ENCODE results near the gene NINJ1. TPM values are rescaled to one million over a fixed set of nuclear protein-coding genes. Genes with fewer than 3 reads are reported as not detected.
A peak's percentile ranks its signal among the peaks of the same experiment; 100 is the strongest.

Gene NINJ1
- total RNA-seq, 4 donors from 2014 or later, result 82.9 to 168 (median 121) TPM

DNA sequence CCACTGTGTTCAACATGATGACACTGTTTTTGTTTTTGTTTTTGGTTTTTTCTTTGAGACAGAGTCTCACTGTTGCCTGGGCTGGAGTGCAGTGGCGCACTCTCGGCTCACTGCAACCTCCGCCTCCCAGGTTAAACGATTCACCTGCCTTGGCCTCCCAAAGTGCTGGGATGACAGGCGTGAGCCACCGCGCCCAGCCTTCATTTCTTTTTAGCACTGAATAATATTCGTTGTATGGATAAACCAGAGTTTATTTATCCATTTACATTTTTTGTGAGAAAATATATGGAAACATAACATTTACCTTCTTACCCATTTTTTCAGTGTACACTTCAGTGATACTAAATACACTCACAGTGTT is 33.8 kb downstream of the NINJ1 start:
- TF ChIP-seq POLR2A (IDR thresholded peaks at IDR 0.05), result no peak
- TF ChIP-seq, protein P1, sequence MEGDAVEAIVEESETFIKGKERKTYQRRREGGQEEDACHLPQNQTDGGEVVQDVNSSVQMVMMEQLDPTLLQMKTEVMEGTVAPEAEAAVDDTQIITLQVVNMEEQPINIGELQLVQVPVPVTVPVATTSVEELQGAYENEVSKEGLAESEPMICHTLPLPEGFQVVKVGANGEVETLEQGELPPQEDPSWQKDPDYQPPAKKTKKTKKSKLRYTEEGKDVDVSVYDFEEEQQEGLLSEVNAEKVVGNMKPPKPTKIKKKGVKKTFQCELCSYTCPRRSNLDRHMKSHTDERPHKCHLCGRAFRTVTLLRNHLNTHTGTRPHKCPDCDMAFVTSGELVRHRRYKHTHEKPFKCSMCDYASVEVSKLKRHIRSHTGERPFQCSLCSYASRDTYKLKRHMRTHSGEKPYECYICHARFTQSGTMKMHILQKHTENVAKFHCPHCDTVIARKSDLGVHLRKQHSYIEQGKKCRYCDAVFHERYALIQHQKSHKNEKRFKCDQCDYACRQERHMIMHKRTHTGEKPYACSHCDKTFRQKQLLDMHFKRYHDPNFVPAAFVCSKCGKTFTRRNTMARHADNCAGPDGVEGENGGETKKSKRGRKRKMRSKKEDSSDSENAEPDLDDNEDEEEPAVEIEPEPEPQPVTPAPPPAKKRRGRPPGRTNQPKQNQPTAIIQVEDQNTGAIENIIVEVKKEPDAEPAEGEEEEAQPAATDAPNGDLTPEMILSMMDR (IDR thresholded peaks at IDR 0.05), result no peak
- Histone ChIP-seq H3K27ac (no peak overlapping the region), H3K4me3 (replicated peaks in 1 of 3) (no peak overlapping the region), H3K9me3 (no peaks in the 10 kb centered on the region), H3K4me1 (peaks cover 20 to 32% of the 10 kb centered on the region in 2 donors), H3K27me3 (no peaks in the 10 kb centered on the region), H3K36me3 (no peaks in the 10 kb centered on the region)
- no peak for DNase-seq
- intact Hi-C loops (cut with DNase I), result no loop called here
- 98 to 99% methylated on average over 8 of the region's 8 CpGs for WGBS, 2 donors

DNA sequence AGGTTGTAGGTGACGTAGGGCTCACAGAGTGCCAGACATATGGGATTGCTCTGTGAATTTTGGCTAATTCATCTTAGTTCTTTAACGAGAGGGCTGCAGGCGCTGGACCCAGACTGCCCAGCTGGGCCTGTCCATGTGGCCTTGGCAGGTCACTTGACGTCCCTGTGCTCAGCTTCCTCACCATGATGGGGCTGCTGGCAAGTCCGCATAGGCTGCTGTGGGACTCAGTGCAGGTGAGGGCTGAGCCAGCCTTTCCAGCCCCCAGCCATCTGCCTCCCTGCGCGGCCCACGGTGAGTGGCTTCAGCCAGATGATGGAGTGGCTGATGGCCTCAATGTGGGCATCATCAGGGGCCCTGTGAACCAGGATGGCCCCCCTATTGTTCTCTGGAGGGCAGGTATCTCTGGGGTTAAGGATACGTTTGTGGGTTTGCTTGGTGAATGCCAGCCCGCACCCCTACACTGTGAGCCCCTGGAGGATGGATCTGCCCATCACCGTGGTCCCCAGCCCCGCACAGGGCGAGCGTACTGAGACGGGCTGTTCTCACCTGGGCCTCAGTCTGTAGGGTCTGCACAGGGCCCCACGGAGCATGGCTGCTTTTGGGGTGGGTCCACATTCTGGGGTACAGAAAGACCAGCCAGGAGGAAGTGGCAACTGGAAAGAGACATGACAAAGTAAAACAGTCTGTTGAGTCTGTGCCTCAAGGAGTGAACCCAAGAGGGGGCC is 34.3 kb downstream of the NINJ1 start:
- peaks cover 23 to 37% of the 10 kb centered on the region in 2 donors for H3K4me1 ChIP-seq
- H3K27ac ChIP-seq, result no peak overlapping the region
- no peak for DNase-seq
- TF ChIP-seq, protein P1 (IDR thresholded peaks at IDR 0.05), result no peak
- no peak for TF ChIP-seq POLR2A (IDR thresholded peaks at IDR 0.05)
- no peak overlapping the region for H3K4me3 ChIP-seq (replicated peaks in 1 of 3)
- no peaks in the 10 kb centered on the region for H3K9me3 ChIP-seq
- 88 to 92% methylated on average over 13 to 16 of the region's 16 CpGs for WGBS, 2 donors
- no peaks in the 10 kb centered on the region for H3K27me3 ChIP-seq
- H3K36me3 ChIP-seq, result no peaks in the 10 kb centered on the region
- intact Hi-C loops (cut with DNase I), result no loop called here

DNA sequence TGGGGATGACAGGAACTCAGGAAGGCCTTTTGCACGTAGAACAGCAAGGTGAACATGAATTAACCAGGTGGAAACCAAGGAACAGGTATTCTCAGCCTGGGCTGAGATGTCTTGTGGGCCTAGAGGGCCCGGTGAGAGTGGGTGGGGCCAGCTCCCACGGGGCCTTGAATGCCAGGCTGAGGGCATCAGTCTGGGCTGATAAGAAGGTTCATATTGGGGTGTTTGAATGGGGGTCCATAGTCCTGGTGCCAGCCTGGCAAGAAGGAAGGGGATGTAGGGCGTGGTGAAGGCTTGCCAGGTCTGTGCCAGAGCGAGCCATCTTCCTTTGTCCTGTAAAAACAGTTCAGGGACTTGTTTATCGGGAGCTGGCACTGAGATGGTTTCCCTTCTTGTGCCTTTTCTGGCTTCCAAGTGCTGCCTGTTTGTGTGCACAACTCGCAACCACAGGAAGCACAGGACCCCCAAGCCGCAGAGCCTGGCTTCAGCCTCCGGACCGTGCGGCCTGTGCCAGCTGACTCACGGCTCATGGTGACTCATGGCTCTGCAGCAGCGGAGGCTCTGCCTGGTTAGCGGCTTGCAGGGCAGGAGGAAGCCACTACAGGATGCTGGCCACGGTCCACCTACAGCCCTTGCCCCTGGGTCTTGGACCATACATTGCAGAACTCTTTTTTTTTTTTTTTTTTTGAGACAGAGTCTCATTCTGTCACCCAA is 35.7 kb downstream of the NINJ1 start:
- Histone ChIP-seq H3K9me3 (no peaks in the 10 kb centered on the region), H3K27ac (peak overlapping the region; percentile 5 to 94 (median 80)), H3K4me1 (peaks cover 27 to 50% of the 10 kb centered on the region in 2 donors), H3K36me3 (no peaks in the 10 kb centered on the region), H3K4me3 (replicated peaks in 1 of 3) (no peak overlapping the region), H3K27me3 (no peaks in the 10 kb centered on the region)
- TF ChIP-seq POLR2A (IDR thresholded peaks at IDR 0.05), result no peak
- TF ChIP-seq, protein P1 (IDR thresholded peaks at IDR 0.05), result no peak
- WGBS, 2 donors, result 49 to 61% methylated on average over 15 of the region's 15 CpGs
- peak; percentile 73 to 78 for DNase-seq
- intact Hi-C loops (cut with DNase I), result no loop called here

DNA sequence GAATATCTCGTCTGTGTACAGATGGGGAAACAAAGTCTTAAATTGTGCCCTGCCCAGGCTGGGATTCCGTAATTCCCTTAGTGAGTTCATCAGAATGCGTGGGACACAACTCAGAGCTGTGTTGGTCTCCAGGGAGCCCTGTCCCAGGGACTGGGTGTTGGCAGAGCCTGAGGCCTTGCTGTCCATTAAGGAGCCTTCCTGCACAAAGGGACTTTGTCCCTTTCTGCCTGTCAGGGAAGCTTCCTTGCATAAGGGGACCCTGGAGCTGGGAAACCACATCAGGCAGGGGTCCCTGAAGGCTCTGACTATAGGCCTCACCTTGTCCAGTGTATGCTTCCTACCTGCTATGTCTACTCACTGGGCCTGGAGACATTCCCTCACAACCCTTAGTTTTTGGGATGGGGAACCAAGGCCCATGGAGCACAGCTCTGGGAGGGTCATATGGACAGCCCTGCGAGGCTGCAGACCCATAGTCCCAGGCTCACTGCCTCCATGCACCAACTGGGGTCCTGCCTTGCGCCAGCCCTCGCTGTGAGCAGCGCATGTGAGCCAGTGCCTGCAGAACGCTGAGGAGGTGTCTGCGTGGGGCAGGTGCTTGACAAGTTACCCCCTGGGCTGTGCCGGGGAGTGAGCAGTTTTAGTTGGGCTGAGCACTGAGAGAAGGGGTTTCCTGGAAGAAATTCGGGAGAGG is 36.4 kb downstream of the NINJ1 start:
- H3K36me3 ChIP-seq, result no peaks in the 10 kb centered on the region
- intact Hi-C loops (cut with DNase I), result no loop called here
- 78 to 80% methylated on average over 10 to 11 of the region's 11 CpGs for WGBS, 2 donors
- H3K27me3 ChIP-seq, result no peaks in the 10 kb centered on the region
- no peak for TF ChIP-seq POLR2A (IDR thresholded peaks at IDR 0.05)
- TF ChIP-seq, protein P1 (IDR thresholded peaks at IDR 0.05), result no peak
- no peak for DNase-seq
- peak overlapping the region; percentile 78 to 94 (median 80) for H3K27ac ChIP-seq
- H3K4me1 ChIP-seq, result peaks cover 32 to 58% of the 10 kb centered on the region in 2 donors
- peak overlapping the region in 1 of 3 donors; percentile 92 for H3K4me3 ChIP-seq (replicated peaks in 1 of 3)
- H3K9me3 ChIP-seq, result no peaks in the 10 kb centered on the region
